ENCODE data around the gene CCM2.
A peak's percentile ranks its signal among the peaks of the same experiment; 100 is the strongest.
"Not testable (repeated sequence)": the region's sequence is repeated elsewhere in the genome, so short reads cannot be mapped to it uniquely, and the experiment has no call there.

CCM2 gene

GRCh38 chr7:45112648-45113047 lies 112.6 kb downstream of the CCM2 start:
- peak overlapping the region; percentile 88; the same call in 1 of the 2 replicates for H3K4me3 ChIP-seq (ENCODE audit: low read length)
- no peak for TF ChIP-seq ZNF274 (IDR thresholded peaks at IDR 0.05; ENCODE audit: low read depth, low read length)

GRCh38 chr7:45114257-45114656 lies 114.3 kb downstream of the CCM2 start:
- H3K4me3 ChIP-seq (ENCODE audit: low read length), result not testable (repeated sequence)

GRCh38 chr7:45114926-45115325 lies 114.9 kb downstream of the CCM2 start:
- no peak overlapping the region for H3K4me3 ChIP-seq (ENCODE audit: low read length)

GRCh38 chr7:45116048-45116447 lies 116.0 kb downstream of the CCM2 start:
- TF ChIP-seq ZNF274 (IDR thresholded peaks at IDR 0.05; ENCODE audit: low read depth, low read length), result no peak
- no peak overlapping the region for H3K4me3 ChIP-seq (ENCODE audit: low read length)

More at GRCh38 chr7:45114926-45115325, 114.9 kb downstream of the CCM2 start:
- no peak for TF ChIP-seq ZNF274 (IDR thresholded peaks at IDR 0.05; ENCODE audit: low read depth, low read length)

GRCh38 chr7:45117582-45117981 lies 117.6 kb downstream of the CCM2 start:
- no peak overlapping the region for H3K4me3 ChIP-seq (ENCODE audit: low read length)
- no peak for TF ChIP-seq ZNF274 (IDR thresholded peaks at IDR 0.05; ENCODE audit: low read depth, low read length)

- H3K4me3 ChIP-seq (ENCODE audit: low read length), result no peak overlapping the region
- TF ChIP-seq ZNF274 (IDR thresholded peaks at IDR 0.05; ENCODE audit: low read depth, low read length), result no peak
These were observed 118.3 kb downstream of the CCM2 start for GRCh38 chr7:45118292-45118691.

GRCh38 chr7:45118889-45119331 lies 118.9 kb downstream of the CCM2 start:
- no peak overlapping the region for H3K4me3 ChIP-seq (ENCODE audit: low read length)

DNA sequence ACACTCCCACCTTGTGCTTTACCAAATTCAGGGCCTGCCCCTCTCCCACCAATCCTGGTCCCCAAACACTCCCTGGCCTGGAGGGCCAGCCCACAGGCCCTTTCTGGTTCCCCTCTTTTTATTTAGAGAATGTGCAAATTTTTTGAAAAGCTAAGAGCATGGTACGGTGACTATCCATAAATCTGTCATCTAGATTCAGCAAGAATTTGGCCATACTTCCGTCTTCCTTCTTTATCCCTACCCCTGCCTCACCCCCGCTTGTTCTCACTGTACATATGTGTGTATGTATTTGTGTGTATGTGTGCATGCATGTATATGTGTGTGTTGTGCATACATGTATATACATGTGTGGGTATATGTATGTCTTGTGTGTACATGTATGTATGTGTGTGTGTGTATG lies 119.5 kb downstream of the CCM2 start:
- TF ChIP-seq ZNF274 (IDR thresholded peaks at IDR 0.05; ENCODE audit: low read depth, low read length), result no peak
- H3K4me3 ChIP-seq (ENCODE audit: low read length), result no peak overlapping the region

More at GRCh38 chr7:45118889-45119331, 118.9 kb downstream of the CCM2 start:
- TF ChIP-seq ZNF274 (IDR thresholded peaks at IDR 0.05; ENCODE audit: low read depth, low read length), result no peak

DNA sequence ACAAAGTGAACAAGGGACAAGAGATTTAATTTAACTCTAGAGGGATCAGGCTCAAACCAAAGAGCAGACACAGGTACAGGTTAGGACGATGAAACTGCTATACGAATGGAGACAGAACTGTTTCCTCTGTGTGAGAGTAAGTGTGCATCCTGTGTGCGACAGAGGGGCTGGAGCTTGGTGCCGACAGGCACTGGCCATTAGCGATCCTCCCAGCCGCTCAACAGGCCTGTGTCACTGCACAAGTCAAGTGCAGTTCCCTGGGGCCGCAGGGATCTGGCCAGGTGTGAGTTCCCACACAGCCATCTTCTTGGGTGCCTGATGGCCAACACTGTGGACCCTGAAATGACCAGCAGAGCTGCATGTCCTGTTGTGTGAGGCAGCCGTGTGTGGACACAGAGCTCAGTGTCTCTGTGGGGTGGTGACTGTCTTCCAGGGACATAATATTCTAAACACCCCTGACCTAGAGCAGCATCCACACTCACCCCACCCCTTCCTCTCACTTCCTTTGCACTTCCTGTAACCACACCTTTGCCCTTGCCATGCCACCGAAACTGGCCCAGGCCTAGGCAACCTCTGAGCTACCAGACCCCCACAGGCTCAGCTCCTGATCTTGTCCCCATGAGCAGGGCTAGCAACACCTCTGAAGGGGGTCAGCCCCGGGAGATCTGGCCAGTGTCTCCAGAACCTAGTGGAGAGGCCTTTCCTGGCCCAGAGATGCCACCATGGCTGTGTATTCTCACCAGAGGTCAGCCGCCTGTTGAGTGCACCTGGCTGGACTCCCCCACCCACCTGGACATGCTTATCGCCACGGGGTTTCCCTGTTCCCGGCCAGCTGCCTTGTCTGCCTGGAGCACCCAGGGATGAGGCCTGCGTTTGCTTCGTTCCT lies 123.2 kb downstream of the CCM2 start:
- TF ChIP-seq ZNF274 (IDR thresholded peaks at IDR 0.05; ENCODE audit: low read depth, low read length), result no peak
- no peak overlapping the region for H3K4me3 ChIP-seq (ENCODE audit: low read length)

DNA sequence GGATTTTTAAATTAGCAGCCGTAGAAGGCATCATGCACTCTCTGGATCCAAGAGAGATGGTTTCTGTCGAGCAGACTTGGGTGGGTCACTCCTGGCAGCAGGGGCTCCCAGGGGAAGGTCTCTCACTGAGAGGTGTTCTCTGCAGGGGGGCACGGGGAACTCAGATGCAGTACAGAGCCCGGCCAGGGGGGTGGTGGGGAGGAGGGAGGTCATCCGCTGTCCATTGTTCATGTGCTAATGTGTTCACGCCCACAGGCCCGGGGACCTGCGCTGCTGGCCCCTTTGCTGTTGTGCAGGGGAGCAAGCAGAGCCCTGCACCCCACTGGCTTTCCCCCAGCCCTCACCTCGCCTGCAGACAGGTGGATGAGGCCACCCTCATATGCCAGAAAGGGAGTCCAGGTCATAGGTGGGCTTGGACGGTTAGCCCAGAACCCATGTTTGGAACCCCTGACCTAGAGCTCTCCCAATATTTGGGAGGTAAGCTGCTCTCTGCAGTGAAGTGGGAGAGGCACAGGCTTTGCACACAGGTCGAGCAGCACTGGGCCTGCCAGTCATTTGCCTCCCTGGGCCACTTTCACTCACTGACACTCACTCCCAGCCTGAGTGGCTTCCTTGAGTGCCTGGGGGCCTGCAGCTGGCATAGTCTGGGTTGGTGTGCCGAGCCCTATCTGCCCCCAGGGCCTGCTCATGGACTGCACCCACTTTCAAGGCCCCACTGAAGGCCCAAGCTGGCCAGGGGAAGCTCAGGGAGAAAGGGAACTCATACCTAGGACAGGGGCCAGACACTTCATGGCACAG lies 124.1 kb downstream of the CCM2 start:
- no peak for TF ChIP-seq ZNF274 (IDR thresholded peaks at IDR 0.05; ENCODE audit: low read depth, low read length)
- no peak overlapping the region for H3K4me3 ChIP-seq (ENCODE audit: low read length)

DNA sequence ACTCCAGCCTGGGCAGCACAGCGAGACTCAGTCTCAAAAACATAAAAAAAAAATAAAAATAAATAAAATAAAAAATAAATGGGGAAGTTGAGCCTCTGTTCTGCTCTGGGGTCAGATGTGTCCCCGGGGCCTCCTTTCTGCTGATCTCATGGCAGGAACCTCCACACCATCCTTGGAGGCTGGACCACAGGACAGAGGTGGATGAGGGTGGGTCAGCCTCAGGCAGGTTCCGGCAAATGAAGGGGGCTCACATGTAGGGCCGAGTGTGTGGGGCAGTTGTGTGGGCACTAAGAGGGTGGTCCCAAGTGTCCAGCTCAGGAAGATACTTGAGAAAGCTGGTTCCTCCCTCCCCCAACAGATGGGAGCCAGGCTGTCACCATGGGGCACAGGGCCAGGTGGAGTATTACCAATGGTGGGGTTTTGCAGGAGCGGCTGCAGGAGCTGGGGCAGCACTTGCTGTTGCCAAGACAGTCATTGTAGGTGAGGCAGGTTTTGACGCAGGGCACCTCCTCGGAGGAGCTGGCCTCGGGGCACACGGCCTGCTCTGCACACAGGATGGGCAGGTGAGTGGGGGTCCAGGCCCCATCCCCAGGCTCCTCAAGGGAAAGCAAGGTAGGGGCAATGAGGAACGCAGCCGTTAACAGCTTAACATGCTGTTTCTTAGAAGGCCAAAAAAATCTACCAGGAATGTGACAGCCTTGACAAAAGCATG lies 125.3 kb downstream of the CCM2 start:
- TF ChIP-seq ZNF274 (IDR thresholded peaks at IDR 0.05; ENCODE audit: low read depth, low read length), result no peak
- H3K4me3 ChIP-seq (ENCODE audit: low read length), result no peak overlapping the region
